GM19467 (cell line): ENCODE results near the gene ZNF684.
"Not testable (repeated sequence)": the region's sequence is repeated elsewhere in the genome, so short reads cannot be mapped to it uniquely, and the experiment has no call there.

ENCODE experiments used
- ATAC-seq: cut with Tn5 transposase; IDR thresholded peaks from one replicate; pipeline ENCODE4 v1.9.1; 2021; ENCODE audit warnings: mild to moderate bottlenecking, moderate library complexity; ENCODE audit not compliant: unreplicated experiment

ZNF684 gene

DNA sequence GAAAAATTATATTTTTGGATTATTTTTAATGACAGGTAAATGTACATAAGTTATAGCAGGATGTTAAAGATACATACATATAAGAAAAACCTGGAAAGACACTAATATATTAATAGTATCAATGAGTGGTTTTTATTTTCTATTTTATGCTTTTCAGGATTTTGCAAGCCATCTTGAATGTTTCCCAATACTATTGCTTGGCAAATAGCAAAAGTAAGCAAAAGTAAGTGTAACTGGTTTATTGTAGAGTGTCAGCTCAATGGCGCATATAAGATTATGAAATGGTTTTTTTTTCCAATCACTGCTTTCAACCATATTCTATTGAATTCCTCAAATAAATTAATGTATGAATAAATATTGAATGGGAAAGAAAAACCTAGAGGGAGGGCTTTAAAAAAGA is 36.4 kb downstream of the ZNF684 start:
- no peak for ATAC-seq

DNA sequence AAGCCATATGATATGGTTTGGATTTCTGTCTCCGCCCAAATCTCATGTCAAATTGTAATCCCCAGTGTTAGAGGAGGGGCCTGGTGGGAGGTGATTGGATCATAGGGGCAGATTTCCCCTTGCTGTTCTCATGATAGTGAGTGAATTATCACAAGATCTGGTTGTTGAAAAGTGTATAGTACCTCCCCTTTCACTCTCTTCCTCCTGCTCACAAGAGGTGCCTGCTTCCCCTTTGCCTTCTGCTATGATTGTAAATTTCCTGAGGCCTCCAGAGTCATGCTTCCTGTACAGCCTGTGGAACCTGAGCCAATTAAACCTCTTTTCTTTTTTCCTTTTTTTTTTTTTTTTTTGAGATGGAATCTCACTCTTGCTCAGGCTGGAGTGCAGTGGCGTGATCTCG is 43.4 kb downstream of the ZNF684 start:
- not testable (repeated sequence) for ATAC-seq

DNA sequence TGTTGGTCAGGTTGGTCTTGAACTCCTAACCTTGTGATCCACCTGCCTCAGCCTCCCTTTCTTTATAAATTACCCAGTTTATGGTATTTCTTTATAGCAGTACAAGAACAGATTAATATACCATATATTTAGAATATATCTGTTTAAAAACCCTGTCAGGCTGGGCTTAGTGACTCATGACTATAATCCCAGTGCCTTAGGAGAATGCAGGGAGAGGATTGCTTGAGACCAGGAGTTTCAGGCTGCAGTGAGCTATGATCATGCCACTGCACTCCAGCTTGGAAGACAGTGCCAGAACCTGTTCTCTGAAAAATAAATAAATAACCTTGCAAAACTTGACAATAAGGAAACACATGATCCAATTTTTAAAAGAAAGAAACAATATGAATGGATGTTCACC is 43.9 kb downstream of the ZNF684 start:
- ATAC-seq: no peak

DNA sequence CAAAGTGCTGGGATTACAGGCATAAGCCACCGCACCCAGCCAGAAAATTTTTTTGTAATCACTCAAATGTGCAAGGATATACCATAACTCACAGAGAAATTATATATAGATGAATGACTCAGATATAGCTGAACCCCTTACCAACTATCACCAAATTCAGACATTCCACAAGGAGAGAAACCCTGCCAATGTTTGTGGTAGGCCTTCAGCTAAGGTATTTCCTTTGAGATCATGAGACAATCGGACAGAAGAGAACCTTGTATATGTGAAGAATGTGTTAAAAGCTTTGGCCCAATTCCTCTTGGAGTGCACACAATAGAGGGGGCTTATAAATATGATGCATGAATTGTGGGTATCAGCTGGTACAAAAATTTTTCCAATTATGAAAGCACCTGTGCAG is 50.7 kb downstream of the ZNF684 start:
- ATAC-seq: no peak

DNA sequence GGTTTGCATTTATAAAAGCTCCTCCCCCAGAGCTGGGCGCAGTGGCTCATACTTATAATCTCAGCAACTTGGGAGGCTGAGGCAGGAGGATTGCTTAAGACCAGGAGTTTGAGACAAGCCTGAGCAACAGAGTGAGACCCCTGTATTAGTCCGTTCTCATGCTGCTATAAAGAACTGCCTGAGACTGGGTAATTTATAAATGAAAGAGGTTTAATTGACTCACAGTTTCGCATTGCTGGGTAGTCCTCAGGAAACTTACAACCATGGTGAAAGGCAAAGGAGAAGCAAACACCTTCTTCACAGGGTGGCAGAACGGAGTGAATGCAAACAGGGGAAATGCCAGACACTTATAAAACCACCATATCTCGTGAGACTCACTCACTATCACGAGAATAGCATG is 52.5 kb downstream of the ZNF684 start:
- no peak for ATAC-seq

DNA sequence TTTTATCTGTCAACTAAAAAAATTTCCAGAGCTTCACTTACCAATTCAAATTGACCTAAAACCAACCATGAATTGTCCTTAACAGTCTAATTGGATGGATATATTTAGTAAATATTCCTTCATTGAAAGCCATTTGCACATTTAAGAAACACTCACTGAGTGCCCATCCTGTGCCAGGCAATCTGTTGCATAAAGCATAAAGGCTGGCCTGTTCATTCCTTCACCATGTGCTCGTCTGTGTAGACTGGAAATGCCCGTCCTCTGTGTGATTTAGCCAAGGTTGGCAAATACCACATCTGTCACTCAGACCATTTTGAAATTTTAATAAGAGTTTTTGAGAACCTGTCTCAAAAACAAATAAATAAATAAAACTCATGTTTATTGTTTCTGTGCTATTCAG is 57.1 kb downstream of the ZNF684 start:
- no peak for ATAC-seq

DNA sequence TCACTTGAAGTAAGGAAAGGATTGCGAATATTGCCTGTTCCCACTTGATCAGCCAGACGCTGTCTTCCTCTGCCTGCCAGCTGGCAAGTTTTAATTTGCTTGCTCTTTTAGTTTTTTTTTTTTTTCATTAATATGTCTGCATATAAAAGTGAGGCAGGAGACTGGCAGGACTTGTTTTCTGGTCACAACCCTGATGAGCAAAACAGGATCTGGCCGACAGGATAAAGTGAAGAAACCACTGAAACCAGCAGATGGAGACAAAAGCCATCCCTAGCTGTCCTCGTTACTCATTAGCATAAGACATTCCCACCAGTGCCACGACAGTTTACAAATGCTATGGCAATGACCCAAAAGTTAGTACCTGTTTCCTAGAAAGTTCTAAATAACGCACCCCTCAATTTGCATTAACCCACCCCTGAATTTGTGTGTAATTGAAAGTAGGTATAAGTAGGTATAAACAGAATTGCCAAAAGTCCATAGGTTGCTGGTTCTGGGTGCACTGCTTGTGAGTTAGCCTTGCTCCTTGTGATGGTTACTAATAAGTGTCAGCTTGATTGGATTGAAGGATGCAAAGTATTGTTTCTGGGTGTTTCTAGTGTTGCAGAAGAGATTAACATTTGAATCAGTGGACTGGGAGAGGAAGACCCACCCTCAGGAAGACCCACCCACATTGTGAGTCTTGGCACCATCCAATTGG is 60.8 kb downstream of the ZNF684 start:
- no peak for ATAC-seq

DNA sequence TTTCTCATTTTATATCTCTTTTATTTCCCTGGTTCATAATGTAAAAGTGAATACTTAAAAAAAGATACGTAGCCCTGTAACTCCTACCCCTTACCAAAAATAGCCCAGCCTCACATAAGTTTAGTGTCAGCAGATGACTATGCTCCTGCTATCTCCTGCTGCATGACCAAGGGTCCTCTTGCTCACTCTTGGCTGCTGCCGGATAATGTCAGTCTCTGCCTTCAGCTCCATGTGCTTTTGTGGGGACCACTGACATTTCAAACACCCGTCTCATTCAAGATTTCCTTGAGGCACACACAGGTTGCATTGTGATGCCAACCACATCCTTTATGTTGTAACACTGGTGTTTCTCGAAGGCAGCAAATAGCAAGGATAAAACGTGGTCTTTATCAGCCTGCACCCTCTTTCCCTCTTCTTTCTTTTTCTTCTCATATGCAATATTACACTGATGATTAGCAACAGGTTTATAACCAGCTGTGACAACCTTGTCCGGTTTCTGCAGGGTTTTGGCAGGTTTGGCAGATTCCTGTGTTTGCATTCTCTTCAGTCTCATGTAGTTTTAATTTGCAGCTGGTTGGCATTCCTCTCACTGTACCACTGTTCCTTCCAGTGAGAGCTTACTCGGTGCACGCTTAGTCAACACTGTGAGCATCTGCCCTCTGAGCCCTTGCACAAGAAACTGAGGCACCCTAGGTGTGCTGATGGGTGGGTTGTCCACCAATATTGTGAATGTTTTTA is 62.2 kb downstream of the ZNF684 start:
- no peak for ATAC-seq

DNA sequence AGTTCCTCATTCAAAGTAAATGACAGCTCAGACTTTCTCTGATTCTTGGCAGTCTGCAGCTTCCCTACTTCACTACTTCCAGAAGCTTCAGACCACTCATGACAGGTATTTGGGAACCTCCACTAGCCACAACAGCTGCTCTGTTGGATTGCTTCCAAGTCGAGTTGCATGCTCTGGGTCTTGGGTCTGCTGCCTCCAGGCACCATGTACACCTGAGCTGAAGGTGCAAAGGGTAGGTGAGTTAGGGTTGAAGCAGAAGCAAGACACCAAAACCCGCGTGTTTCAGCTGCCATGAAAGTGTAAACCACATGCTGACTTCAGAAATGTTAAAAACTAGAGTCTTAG is 62.7 kb downstream of the ZNF684 start:
- ATAC-seq: no peak

DNA sequence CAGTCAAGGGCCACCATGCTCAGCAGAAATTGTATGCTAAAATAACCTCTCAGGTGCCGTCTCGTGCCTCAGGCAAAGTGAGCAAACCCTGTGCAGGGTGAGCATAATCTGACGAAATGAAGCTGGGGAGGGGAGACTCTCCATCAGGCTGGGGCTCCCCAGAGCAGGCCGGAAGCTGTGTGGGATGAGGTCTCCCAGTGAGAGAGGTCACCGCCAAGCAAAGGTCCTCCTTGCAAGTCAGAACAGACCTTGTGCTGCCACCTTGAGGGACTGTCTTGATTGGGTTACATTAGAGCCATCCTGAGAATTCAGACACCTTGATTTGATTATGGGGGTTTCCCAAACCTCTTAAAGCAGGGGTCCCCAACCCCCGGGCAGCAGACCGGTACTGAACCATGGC is 64.2 kb downstream of the ZNF684 start:
- ATAC-seq: no peak
